Erythroblast (primary cell): ENCODE results near the gene HUNK.

Experiments
- GATA1 ChIP-seq: IDR thresholded peaks from 2 replicates; pipeline ENCODE4 v1.6.1; 2011; ENCODE audit warnings: low read depth, mild to moderate bottlenecking, control low read depth, low read length, moderate library complexity
- POLR2A ChIP-seq: IDR thresholded peaks from 2 replicates; pipeline ENCODE4 v1.6.1; 2011; ENCODE audit warnings: mild to moderate bottlenecking, low read length

GRCh38 chr21:31937303-31937702 is 64.5 kb downstream of the HUNK start:
- no peak for TF ChIP-seq POLR2A
- no peak for TF ChIP-seq GATA1
